ENCODE measurements around the gene CNTN2.

GRCh38 chr1:205038132-205038786, 4.8 kb upstream of the CNTN2 start:
- TF ChIP-seq, protein P1, sequence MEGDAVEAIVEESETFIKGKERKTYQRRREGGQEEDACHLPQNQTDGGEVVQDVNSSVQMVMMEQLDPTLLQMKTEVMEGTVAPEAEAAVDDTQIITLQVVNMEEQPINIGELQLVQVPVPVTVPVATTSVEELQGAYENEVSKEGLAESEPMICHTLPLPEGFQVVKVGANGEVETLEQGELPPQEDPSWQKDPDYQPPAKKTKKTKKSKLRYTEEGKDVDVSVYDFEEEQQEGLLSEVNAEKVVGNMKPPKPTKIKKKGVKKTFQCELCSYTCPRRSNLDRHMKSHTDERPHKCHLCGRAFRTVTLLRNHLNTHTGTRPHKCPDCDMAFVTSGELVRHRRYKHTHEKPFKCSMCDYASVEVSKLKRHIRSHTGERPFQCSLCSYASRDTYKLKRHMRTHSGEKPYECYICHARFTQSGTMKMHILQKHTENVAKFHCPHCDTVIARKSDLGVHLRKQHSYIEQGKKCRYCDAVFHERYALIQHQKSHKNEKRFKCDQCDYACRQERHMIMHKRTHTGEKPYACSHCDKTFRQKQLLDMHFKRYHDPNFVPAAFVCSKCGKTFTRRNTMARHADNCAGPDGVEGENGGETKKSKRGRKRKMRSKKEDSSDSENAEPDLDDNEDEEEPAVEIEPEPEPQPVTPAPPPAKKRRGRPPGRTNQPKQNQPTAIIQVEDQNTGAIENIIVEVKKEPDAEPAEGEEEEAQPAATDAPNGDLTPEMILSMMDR (conservative IDR thresholded peaks at IDR 0.05), result no peak
- TF ChIP-seq EZH2 (IDR thresholded peaks at IDR 0.05; ENCODE audit: low read depth), result no peak

Data from PC-9 (cell line).